Uterus (tissue), 2 donors: ENCODE data around the gene PSMA5.

ENCODE experiments used
- CTCF ChIP-seq, 4 experiments: fragments of 200-600 bp in 2 of 4; fragments of 450-650 bp in 2 of 4; sonication (generic) in 2 of 4; IDR thresholded peaks; one replicate each; pipeline ENCODE4 v1.5.1; 2016 to 2019; ENCODE audit warnings: antibody characterized with exemption in 4 of 4, mild to moderate bottlenecking in 2 of 4, moderate library complexity in 1 of 4
- POLR2A ChIP-seq, 2 donors: fragments of 450-650 bp; IDR thresholded peaks; one replicate each; pipeline ENCODE4 v1.6.1; 2016; ENCODE audit warnings: antibody characterized with exemption in 2 of 2, mild to moderate bottlenecking in 1 of 2, moderate library complexity in 1 of 2

- no peak for TF ChIP-seq CTCF (IDR thresholded peaks at IDR 0.05)
- TF ChIP-seq POLR2A (IDR thresholded peaks at IDR 0.05) = no peak
Observed at GRCh38 chr1:109470245-109470644, 44.0 kb upstream of the PSMA5 start.
